Neural progenitor cell (in vitro differentiated cells): ENCODE results near the gene PPM1L. TPM values are rescaled to one million over a fixed set of nuclear protein-coding genes. Genes with fewer than 3 reads are reported as not detected.
A peak's percentile ranks its signal among the peaks of the same experiment; 100 is the strongest.

Experiments used
- DNase-seq: peaks from one replicate; pipeline ENCODE4 v3.0.0-alpha.2; 2016; ENCODE audit warnings: low spot score
- H2AFZ ChIP-seq: fragments of 200-600 bp; sonication (generic); replicated peaks from 2 replicates; pipeline ENCODE4 v1.6.1; 2016; ENCODE audit warnings: antibody characterized with exemption
- H3F3A ChIP-seq: fragments of 200-600 bp; sonication (generic); 2 replicates; pipeline ENCODE4 v1.6.1; 2016; ENCODE audit warnings: antibody characterized with exemption, low read depth
- H3K27ac ChIP-seq: fragments of 200-600 bp; sonication (generic); 2 replicates; pipeline ENCODE4 v1.5.1; 2016; ENCODE audit warnings: mild to moderate bottlenecking
- H3K27me3 ChIP-seq: fragments of 200-600 bp; sonication (generic); 2 replicates; pipeline ENCODE4 v1.6.1; 2016; ENCODE audit warnings: mild to moderate bottlenecking, moderate library complexity
- H3K36me3 ChIP-seq: fragments of 200-600 bp; sonication (generic); 2 replicates; pipeline ENCODE4 v1.5.1; 2016
- H3K4me1 ChIP-seq: fragments of 200-600 bp; sonication (generic); 2 replicates; pipeline ENCODE4 v1.6.1; 2016; ENCODE audit warnings: mixed run types
- H3K4me2 ChIP-seq: fragments of 200-600 bp; sonication (generic); 2 replicates; pipeline ENCODE4 v1.6.1; 2016
- H3K4me3 ChIP-seq: fragments of 200-600 bp; sonication (generic); 2 replicates; pipeline ENCODE4 v1.5.1; 2016
- H3K79me2 ChIP-seq: fragments of 200-600 bp; sonication (generic); 2 replicates; pipeline ENCODE4 v1.6.1; 2016; ENCODE audit warnings: low read depth
- H3K9ac ChIP-seq: fragments of 200-600 bp; sonication (generic); 2 replicates; pipeline ENCODE4 v1.6.1; 2016
- H3K9me3 ChIP-seq: fragments of 200-600 bp; sonication (generic); 2 replicates; pipeline ENCODE4 v1.5.1; 2016; ENCODE audit warnings: low read depth
- H4K20me1 ChIP-seq: fragments of 200-600 bp; sonication (generic); 2 replicates; pipeline ENCODE4 v1.6.1; 2016; ENCODE audit warnings: low read depth
- H3K27ac Mint-ChIP-seq: 3 replicates; pipeline ENCODE4 v1.8.0; 2021; ENCODE audit warnings: mixed read lengths
- H3K27me3 Mint-ChIP-seq: 2 replicates; pipeline ENCODE4 v1.8.0; 2022; ENCODE audit warnings: low read depth, mild to moderate bottlenecking, inconsistent platforms, moderate library complexity, mixed read lengths; ENCODE audit not compliant: insufficient read depth
- H3K36me3 Mint-ChIP-seq: 3 replicates; pipeline ENCODE4 v1.8.0; 2021; ENCODE audit warnings: mixed read lengths
- H3K4me1 Mint-ChIP-seq: 3 replicates; pipeline ENCODE4 v1.8.0; 2021; ENCODE audit warnings: mixed read lengths
- H3K4me3 Mint-ChIP-seq: 3 replicates; pipeline ENCODE4 v1.8.0; 2021; ENCODE audit warnings: mild to moderate bottlenecking, moderate library complexity, mixed read lengths
- H3K9me3 Mint-ChIP-seq: 3 replicates; pipeline ENCODE4 v1.8.0; 2020; ENCODE audit warnings: mixed read lengths
- EZH2 ChIP-seq: fragments of 200-600 bp; sonication (generic); IDR thresholded peaks from 2 replicates; pipeline ENCODE4 v1.6.1; 2017; ENCODE audit warnings: antibody characterized with exemption, mild to moderate bottlenecking, moderate library complexity
- EZH2phosphoT487 ChIP-seq: fragments of 200-600 bp; sonication (generic); IDR thresholded peaks from 2 replicates; pipeline ENCODE4 v1.6.1; 2017; ENCODE audit warnings: antibody characterized with exemption
- total RNA-seq: library from RNA; depleted of rRNA; stranded (reverse); fragments of >200 nt; gene quantifications from 2 replicates; pipeline ENCODE4 v1.2.3, GENCODE V29; 2015; ENCODE audit warnings: low replicate concordance
- TF ChIP-seq, protein P1 (sequence below): fragments of 200-600 bp; sonication (generic); IDR thresholded peaks from 2 replicates; pipeline ENCODE4 v1.5.1; 2017; ENCODE audit warnings: antibody characterized with exemption, mild to moderate bottlenecking

PPM1L gene
- total RNA-seq, 1 donor from 2014 or later, result 16.5 TPM

DNA sequence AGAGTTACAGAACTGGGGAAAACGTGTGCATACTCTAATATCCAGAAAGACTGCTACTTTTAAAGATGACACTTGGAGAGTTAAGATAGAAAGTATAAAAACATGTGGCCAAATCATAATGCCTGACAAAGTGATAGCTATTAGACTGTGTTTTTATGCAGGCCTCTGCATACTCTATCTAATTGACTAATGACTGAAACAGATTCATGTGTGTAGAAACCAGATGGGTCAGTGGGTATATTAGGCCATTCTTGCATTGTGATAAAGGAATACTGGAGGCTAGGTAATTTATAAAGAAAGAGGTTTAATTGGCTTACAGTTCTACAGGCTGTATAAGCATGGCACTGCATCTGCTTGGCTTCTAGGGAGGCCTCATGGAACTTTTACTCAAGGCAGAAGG is 71.5 kb downstream of the PPM1L start:
- no peak overlapping the region for H3K27ac Mint-ChIP-seq
- Histone ChIP-seq H3K4me2 (no peak overlapping the region), H2AFZ (no peak overlapping the region), H3F3A (no peaks in the 10 kb centered on the region), H3K4me3 (no peak overlapping the region), H3K9ac (no peak overlapping the region), H3K4me1 (peaks cover 11% of the 10 kb centered on the region), H3K79me2 (peaks cover 14% of the 10 kb centered on the region), H3K36me3 (no peaks in the 10 kb centered on the region), H3K27ac (no peak overlapping the region), H3K9me3 (no peaks in the 10 kb centered on the region), H4K20me1 (peaks cover 12% of the 10 kb centered on the region), H3K27me3 (no peaks in the 10 kb centered on the region)
- H3K27me3 Mint-ChIP-seq, result no peaks in the 10 kb centered on the region
- H3K4me1 Mint-ChIP-seq, result peaks cover 13% of the 10 kb centered on the region
- H3K9me3 Mint-ChIP-seq, result no peaks in the 10 kb centered on the region
- no peak overlapping the region for H3K4me3 Mint-ChIP-seq
- TF ChIP-seq, protein P1, sequence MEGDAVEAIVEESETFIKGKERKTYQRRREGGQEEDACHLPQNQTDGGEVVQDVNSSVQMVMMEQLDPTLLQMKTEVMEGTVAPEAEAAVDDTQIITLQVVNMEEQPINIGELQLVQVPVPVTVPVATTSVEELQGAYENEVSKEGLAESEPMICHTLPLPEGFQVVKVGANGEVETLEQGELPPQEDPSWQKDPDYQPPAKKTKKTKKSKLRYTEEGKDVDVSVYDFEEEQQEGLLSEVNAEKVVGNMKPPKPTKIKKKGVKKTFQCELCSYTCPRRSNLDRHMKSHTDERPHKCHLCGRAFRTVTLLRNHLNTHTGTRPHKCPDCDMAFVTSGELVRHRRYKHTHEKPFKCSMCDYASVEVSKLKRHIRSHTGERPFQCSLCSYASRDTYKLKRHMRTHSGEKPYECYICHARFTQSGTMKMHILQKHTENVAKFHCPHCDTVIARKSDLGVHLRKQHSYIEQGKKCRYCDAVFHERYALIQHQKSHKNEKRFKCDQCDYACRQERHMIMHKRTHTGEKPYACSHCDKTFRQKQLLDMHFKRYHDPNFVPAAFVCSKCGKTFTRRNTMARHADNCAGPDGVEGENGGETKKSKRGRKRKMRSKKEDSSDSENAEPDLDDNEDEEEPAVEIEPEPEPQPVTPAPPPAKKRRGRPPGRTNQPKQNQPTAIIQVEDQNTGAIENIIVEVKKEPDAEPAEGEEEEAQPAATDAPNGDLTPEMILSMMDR, result no peak
- TF ChIP-seq EZH2phosphoT487 (no peak), EZH2 (no peak)
- H3K36me3 Mint-ChIP-seq, result no peaks in the 10 kb centered on the region
- DNase-seq, result no peak

DNA sequence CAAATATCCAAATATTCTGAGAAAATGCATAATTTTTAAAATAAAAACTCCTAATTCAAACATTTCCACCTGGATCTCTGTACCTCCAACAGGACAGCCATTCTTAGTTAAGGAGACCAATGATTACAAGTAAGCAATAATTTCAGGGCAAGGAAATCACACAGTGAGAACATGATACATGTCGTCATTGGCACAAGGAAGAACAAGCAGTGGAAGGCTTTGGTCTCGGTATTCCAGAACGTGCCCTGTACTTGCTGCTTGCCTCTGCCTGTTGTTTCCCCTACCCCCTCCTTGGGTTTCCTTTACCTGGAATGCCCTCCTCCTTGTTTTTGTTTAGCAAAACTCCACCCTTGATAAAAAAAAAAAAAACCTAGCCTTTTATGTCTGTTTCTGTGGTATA is 72.8 kb downstream of the PPM1L start:
- H4K20me1 ChIP-seq, result peaks cover 12% of the 10 kb centered on the region
- no peak for DNase-seq
- H3K27me3 Mint-ChIP-seq, result no peaks in the 10 kb centered on the region
- H3K9ac ChIP-seq, result no peak overlapping the region
- no peak overlapping the region for H3K4me3 ChIP-seq
- no peaks in the 10 kb centered on the region for H3K36me3 ChIP-seq
- H3K9me3 ChIP-seq, result no peaks in the 10 kb centered on the region
- H3F3A ChIP-seq, result no peaks in the 10 kb centered on the region
- no peak overlapping the region for H2AFZ ChIP-seq
- no peaks in the 10 kb centered on the region for H3K27me3 ChIP-seq
- TF ChIP-seq EZH2phosphoT487 (no peak), EZH2 (no peak)
- TF ChIP-seq, protein P1, result no peak
- no peaks in the 10 kb centered on the region for H3K36me3 Mint-ChIP-seq
- H3K79me2 ChIP-seq, result peaks cover 14% of the 10 kb centered on the region
- H3K27ac Mint-ChIP-seq, result no peak overlapping the region
- no peak overlapping the region for H3K4me2 ChIP-seq
- H3K9me3 Mint-ChIP-seq, result peaks cover 5% of the 10 kb centered on the region
- H3K4me3 Mint-ChIP-seq, result no peak overlapping the region
- peaks cover 8% of the 10 kb centered on the region for H3K4me1 Mint-ChIP-seq
- peaks cover 11% of the 10 kb centered on the region for H3K4me1 ChIP-seq
- no peak overlapping the region for H3K27ac ChIP-seq

DNA sequence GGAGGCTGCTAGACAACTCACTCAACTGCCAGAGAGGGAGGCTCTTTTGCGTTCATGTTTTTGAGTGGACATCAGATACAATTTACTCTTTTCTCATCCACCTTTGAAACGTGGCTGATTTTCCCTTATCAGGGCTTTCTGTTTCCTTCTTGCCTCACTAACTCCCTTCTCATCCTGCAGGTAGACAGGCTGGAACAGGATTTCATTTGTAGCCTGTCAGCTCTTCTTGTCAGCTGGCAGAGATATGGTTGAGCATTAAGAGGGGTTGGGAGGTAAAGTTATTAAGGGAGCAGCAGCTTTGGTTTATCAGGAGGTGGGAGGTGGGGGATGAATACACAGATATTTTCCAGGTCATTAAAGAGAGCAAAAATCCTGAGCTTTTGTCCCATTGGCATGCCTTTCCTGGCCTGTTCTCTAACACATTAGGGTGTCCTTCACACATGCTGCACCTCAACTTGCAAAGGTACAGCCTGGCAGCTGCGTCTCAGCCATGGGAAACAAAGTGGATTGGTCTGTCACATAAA is 73.5 kb downstream of the PPM1L start:
- no peaks in the 10 kb centered on the region for H3K9me3 ChIP-seq
- no peak overlapping the region for H3K4me2 ChIP-seq
- H3K27me3 ChIP-seq, result no peaks in the 10 kb centered on the region
- H3K36me3 ChIP-seq, result no peaks in the 10 kb centered on the region
- H2AFZ ChIP-seq, result no peak overlapping the region
- H3K79me2 ChIP-seq, result peaks cover 14% of the 10 kb centered on the region
- no peaks in the 10 kb centered on the region for H3F3A ChIP-seq
- H3K4me1 ChIP-seq, result peaks cover 11% of the 10 kb centered on the region
- DNase-seq, result no peak
- Mint-ChIP-seq H3K27me3 (no peaks in the 10 kb centered on the region), H3K4me1 (peaks cover 8% of the 10 kb centered on the region), H3K27ac (peak overlapping the region; percentile 8), H3K9me3 (peaks cover 10% of the 10 kb centered on the region), H3K4me3 (no peak overlapping the region), H3K36me3 (no peaks in the 10 kb centered on the region)
- H3K4me3 ChIP-seq, result no peak overlapping the region
- TF ChIP-seq EZH2phosphoT487 (no peak), EZH2 (no peak)
- TF ChIP-seq, protein P1, result no peak
- peaks cover 12% of the 10 kb centered on the region for H4K20me1 ChIP-seq
- no peak overlapping the region for H3K27ac ChIP-seq
- no peak overlapping the region for H3K9ac ChIP-seq
